ENCODE results near the gene SCART1. TPM values are rescaled to one million over a fixed set of nuclear protein-coding genes. Genes with fewer than 3 reads are reported as not detected.

The SCART1 gene
- total and polyA plus RNA-seq, 10 of the 15 experiments (the other 5 are each of a cell fraction or from before 2014, with no cell fraction given), result 0.05 to 22.0 (median 0.58) TPM

- RAD21 ChIA-PET (ENCODE audit: unreplicated experiment), result no interaction called here
- Histone ChIP-seq H2AFZ (ENCODE audit: control insufficient read depth, low read depth, low read length) (no peak overlapping the region), H4K20me1 (ENCODE audit: control insufficient read depth, insufficient read depth) (no peaks in the 10 kb centered on the region), H3K27me3 (replicated peaks in 1 of 2; ENCODE audit: control insufficient read depth in 2 of 2, insufficient read depth in 2 of 2, low read length in 1 of 2) (no peaks in the 10 kb centered on the region), H3K4me3 (no peak overlapping the region), H3K4me1 (ENCODE audit: control insufficient read depth, insufficient read depth, low read length) (no peaks in the 10 kb centered on the region), H3K36me3 (ENCODE audit: control insufficient read depth in 2 of 2, insufficient read depth in 2 of 2, low read length in 1 of 2) (no peaks in the 10 kb centered on the region), H3K27ac (ENCODE audit: control insufficient read depth, insufficient read depth) (no peak overlapping the region), H3K9me3 (replicated peaks; ENCODE audit: control insufficient read depth, insufficient read depth, low read length) (peaks cover 2% of the 10 kb centered on the region; the same call in 2 of the 3 replicates), H3K79me2 (ENCODE audit: control insufficient read depth, insufficient read depth, low read length) (no peaks in the 10 kb centered on the region), H3K9ac (ENCODE audit: control insufficient read depth, insufficient read depth, low read length) (no peak overlapping the region), H3K4me2 (ENCODE audit: control insufficient read depth, insufficient read depth) (no peak overlapping the region)
- BruUV-seq (replicated peaks), result no TSS peak
- POLR2A ChIA-PET, result no interaction called here
- intact Hi-C loops (cut with micrococcal nuclease; ENCODE audit: unreplicated experiment), result no loop called here
- no peak for ATAC-seq
- WGBS (ENCODE audit: insufficient coverage, insufficient replicate concordance, low lambda C conversion rate, missing lambda C conversion rate), result 36% methylated on average over 4 of the region's 4 CpGs
- SMC1A ChIA-PET (ENCODE audit: uncharacterized antibody, unreplicated experiment), result no interaction called here
- in situ Hi-C loops (cut with MboI), result no loop called here
- TF ChIP-seq RFX5 (IDR thresholded peaks at IDR 0.05; ENCODE audit: low read depth, low read length), result no peak
- TF ChIP-seq MEF2A (IDR thresholded peaks at IDR 0.05; ENCODE audit: insufficient read depth, low read depth, low read length), result no peak
- TF ChIP-seq SIN3A (IDR thresholded peaks at IDR 0.05; ENCODE audit: low read depth, low read length), result no peak
- TF ChIP-seq NRF1 (conservative IDR thresholded peaks at IDR 0.05; ENCODE audit: low read depth, low read length), result no peak
- TF ChIP-seq MTA3 (IDR thresholded peaks at IDR 0.05; ENCODE audit: borderline replicate concordance, low read length), result no peak
- TF ChIP-seq ZNF687 (IDR thresholded peaks at IDR 0.05), result no peak
- no peak for TF ChIP-seq IKZF2 (IDR thresholded peaks at IDR 0.05)
- no peak for TF ChIP-seq ESRRA (IDR thresholded peaks at IDR 0.05; ENCODE audit: low read length)
- TF ChIP-seq BCL3 (IDR thresholded peaks at IDR 0.05; ENCODE audit: borderline replicate concordance, insufficient read depth, low read depth, low read length, poor library complexity, severe bottlenecking), result no peak
- no peak for TF ChIP-seq CEBPB (IDR thresholded peaks at IDR 0.05; ENCODE audit: borderline replicate concordance in 1 of 2, low read depth in 2 of 2, low read length in 2 of 2)
- no peak for TF ChIP-seq SREBF2 (IDR thresholded peaks at IDR 0.05; ENCODE audit: low read length)
- no peak for TF ChIP-seq STAT3 (IDR thresholded peaks at IDR 0.05; ENCODE audit: low read depth, low read length)
- TF ChIP-seq SRF (IDR thresholded peaks at IDR 0.05; ENCODE audit: low read depth in 2 of 2, low read length in 2 of 2), result no peak
- TF ChIP-seq, protein P1, sequence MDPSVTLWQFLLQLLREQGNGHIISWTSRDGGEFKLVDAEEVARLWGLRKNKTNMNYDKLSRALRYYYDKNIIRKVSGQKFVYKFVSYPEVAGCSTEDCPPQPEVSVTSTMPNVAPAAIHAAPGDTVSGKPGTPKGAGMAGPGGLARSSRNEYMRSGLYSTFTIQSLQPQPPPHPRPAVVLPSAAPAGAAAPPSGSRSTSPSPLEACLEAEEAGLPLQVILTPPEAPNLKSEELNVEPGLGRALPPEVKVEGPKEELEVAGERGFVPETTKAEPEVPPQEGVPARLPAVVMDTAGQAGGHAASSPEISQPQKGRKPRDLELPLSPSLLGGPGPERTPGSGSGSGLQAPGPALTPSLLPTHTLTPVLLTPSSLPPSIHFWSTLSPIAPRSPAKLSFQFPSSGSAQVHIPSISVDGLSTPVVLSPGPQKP (IDR thresholded peaks at IDR 0.05; ENCODE audit: low read depth, low read length), result no peak
- TF ChIP-seq FOS (IDR thresholded peaks at IDR 0.05; ENCODE audit: borderline replicate concordance, extremely low read depth, insufficient read length), result no peak
- no peak for TF ChIP-seq SUZ12 (IDR thresholded peaks at IDR 0.05; ENCODE audit: unreplicated experiment)
- TF ChIP-seq MXI1 (IDR thresholded peaks at IDR 0.05; ENCODE audit: low read depth, low read length), result no peak
- FAIRE-seq, result no peak
- DNase-seq (ENCODE audit: low read depth, low spot score), result no peak
- CTCF ChIA-PET, result interaction anchor here (2.2 kb wide), 1 partner anchor 14 kb away, joined by 10 read pairs; no protein-coding TSS in a partner anchor
Measured at GRCh38 chr10:133452453-133452852, 1.3 kb upstream of the SCART1 start.
